B cell (primary cell): ENCODE results near the gene ZWILCH. TPM values are rescaled to one million over a fixed set of nuclear protein-coding genes. Genes with fewer than 3 reads are reported as not detected.

Source experiments
- ATAC-seq: fragments of 200-7000 bp; cut with Tn5 transposase; one replicate; pipeline ENCODE4 v1.10.0; 2021; ENCODE audit warnings: low read depth, mild to moderate bottlenecking, moderate number of reproducible peaks, moderate library complexity
- CTCF ChIA-PET: fragments of 350-600 bp; sonication (Branson Sonifier 250); formaldehyde crosslinking; loops from one replicate; lab custom pipeline; 2021; ENCODE audit warnings: antibody characterized with exemption, inconsistent platforms; lab: Charles Lee
- POLR2A ChIA-PET: fragments of 350-600 bp; sonication (Branson Sonifier 250); formaldehyde crosslinking; loops from one replicate; lab custom pipeline; 2021; ENCODE audit warnings: antibody characterized with exemption; lab: Charles Lee
- DNase-seq: peaks from one replicate; pipeline ENCODE4 v3.0.0; 2013
- H2AFZ ChIP-seq: 2 replicates; pipeline ENCODE4 v1.6.1; 2012; ENCODE audit warnings: mild to moderate bottlenecking, low read depth, low read length; ENCODE audit not compliant: insufficient read depth, poor library complexity, severe bottlenecking
- H3K27ac ChIP-seq, 2 donors: 1 replicate in 1 of 2; 2 replicates in 1 of 2; pipeline ENCODE4 v1.5.1; 2012 to 2013; ENCODE audit warnings: low read length in 2 of 2, mild to moderate bottlenecking in 2 of 2, moderate library complexity in 1 of 2
- H3K27me3 ChIP-seq, 4 experiments: fragments of 200-600 bp in 1 of 4; sonication (generic) in 1 of 4; replicated peaks in 1 of 4; 1 replicate in 2 of 4; 2 replicates in 2 of 4; pipeline versions ENCODE4 v1.6.1 to v1.7.0; 2013 to 2016; ENCODE audit warnings: low read length in 3 of 4, mild to moderate bottlenecking in 2 of 4, mixed read lengths in 1 of 4, moderate library complexity in 1 of 4; ENCODE audit not compliant: insufficient read depth in 4 of 4, control insufficient read depth in 3 of 4; ENCODE audit errors: control extremely low read depth in 1 of 4
- H3K36me3 ChIP-seq, 2 experiments: replicated peaks in 1 of 2; 1 replicate in 1 of 2; 2 replicates in 1 of 2; pipeline versions ENCODE4 v1.6.1 to v1.7.1; 2013; ENCODE audit warnings: low read length in 1 of 2; ENCODE audit not compliant: insufficient read depth in 2 of 2, control insufficient read depth in 1 of 2; ENCODE audit errors: control extremely low read depth in 1 of 2, extremely low read depth in 1 of 2
- H3K4me1 ChIP-seq, 2 donors: fragments of 200-600 bp in 1 of 2; sonication (generic) in 1 of 2; 1 replicate in 1 of 2; 2 replicates in 1 of 2; pipeline versions ENCODE4 v1.5.1 to v1.6.1; 2013 to 2017; ENCODE audit warnings: low read length in 2 of 2; ENCODE audit not compliant: control insufficient read depth in 2 of 2, insufficient read depth in 2 of 2
- H3K4me2 ChIP-seq: replicated peaks from 2 replicates; pipeline ENCODE3; 2012; ENCODE audit warnings: mild to moderate bottlenecking, low read depth, low read length; ENCODE audit not compliant: poor library complexity, severe bottlenecking
- H3K4me3 ChIP-seq, 5 experiments: fragments of 200-600 bp in 1 of 5; sonication (generic) in 1 of 5; 1 replicate in 3 of 5; 2 replicates in 2 of 5; pipeline versions ENCODE4 v1.5.1 to v1.7.0; 2011 to 2016; ENCODE audit warnings: low read length in 4 of 5, mild to moderate bottlenecking in 4 of 5, low read depth in 2 of 5, control low read depth in 1 of 5, moderate library complexity in 1 of 5; ENCODE audit not compliant: insufficient read depth in 1 of 5; ENCODE audit errors: control extremely low read depth in 1 of 5, extremely low read depth in 1 of 5
- H3K79me2 ChIP-seq: fragments of 200-600 bp; sonication (generic); one replicate; pipeline ENCODE4 v1.6.0; 2016; ENCODE audit warnings: low read length; ENCODE audit not compliant: control insufficient read depth, insufficient read depth
- H3K9ac ChIP-seq: fragments of 200-600 bp; sonication (generic); 2 replicates; pipeline ENCODE4 v1.6.1; 2017; ENCODE audit warnings: mild to moderate bottlenecking, low read length, moderate library complexity
- H3K9me3 ChIP-seq, 3 donors: one replicate each; pipeline versions ENCODE4 v1.6.1 to v1.7.1; 2013; ENCODE audit warnings: low read length in 2 of 3; ENCODE audit not compliant: control insufficient read depth in 2 of 3, insufficient read depth in 1 of 3; ENCODE audit errors: control extremely low read depth in 1 of 3
- H4K20me1 ChIP-seq: 2 replicates; pipeline ENCODE4 v1.6.0; 2012; ENCODE audit warnings: mild to moderate bottlenecking, low read length; ENCODE audit not compliant: insufficient read depth, control insufficient read depth, poor library complexity, severe bottlenecking
- H3K27ac Mint-ChIP-seq: one replicate; pipeline ENCODE4 v1.8.0; 2021; ENCODE audit warnings: mixed read lengths
- H3K27me3 Mint-ChIP-seq: one replicate; pipeline ENCODE4 v1.8.0; 2021; ENCODE audit warnings: mixed read lengths
- H3K4me1 Mint-ChIP-seq: one replicate; pipeline ENCODE4 v1.8.0; 2021; ENCODE audit warnings: mixed read lengths
- H3K4me3 Mint-ChIP-seq: one replicate; pipeline ENCODE4 v1.8.0; 2021; ENCODE audit warnings: mixed read lengths
- H3K9me3 Mint-ChIP-seq: one replicate; pipeline ENCODE4 v1.8.0; 2022; ENCODE audit warnings: mixed read lengths; ENCODE audit not compliant: insufficient read depth
- EZH2 ChIP-seq: IDR thresholded peaks from 2 replicates; pipeline ENCODE4 v1.6.1; 2012; ENCODE audit warnings: borderline replicate concordance, low read depth, mild to moderate bottlenecking, moderate library complexity, low read length; ENCODE audit not compliant: insufficient read depth, poor library complexity, severe bottlenecking
- WGBS: methylation state at CpG from one replicate; pipeline ENCODE4 v1.1.5; 2013; ENCODE audit warnings: missing lambda C conversion rate; ENCODE audit not compliant: insufficient coverage; 5-methylcytosine and 5-hydroxymethylcytosine counted together
- intact Hi-C: fragments of 100-400 bp; cut with micrococcal nuclease; formaldehyde crosslinking; loops from one replicate; pipeline ENCODE4 v1.10.0; 2022
- polyA plus RNA-seq: library from polyadenylated mRNA; depleted of rRNA; stranded (reverse); fragments of >200 nt; gene quantifications from 2 replicates; pipeline ENCODE4 v1.2.3, GENCODE V29; 2012
- total RNA-seq, 2 donors: library from RNA; stranded (reverse); fragments of 120-200 nt in 1 of 2; gene quantifications; 1 replicate in 1 of 2; 2 replicates in 1 of 2; pipeline versions ENCODE4 v1.2.3 to v1.2.4, GENCODE V29; 2013 to 2022
- TF ChIP-seq, protein P1 (sequence below): fragments of 200-600 bp; IDR thresholded peaks from one replicate; pipeline ENCODE4 v1.8.0; 2022; ENCODE audit warnings: antibody characterized with exemption, mild to moderate bottlenecking

The ZWILCH gene
- total and polyA plus RNA-seq, 2 donors (not counting 1 experiment from before 2014, with no cell fraction given) = 2.8 to 11.3 TPM

DNA sequence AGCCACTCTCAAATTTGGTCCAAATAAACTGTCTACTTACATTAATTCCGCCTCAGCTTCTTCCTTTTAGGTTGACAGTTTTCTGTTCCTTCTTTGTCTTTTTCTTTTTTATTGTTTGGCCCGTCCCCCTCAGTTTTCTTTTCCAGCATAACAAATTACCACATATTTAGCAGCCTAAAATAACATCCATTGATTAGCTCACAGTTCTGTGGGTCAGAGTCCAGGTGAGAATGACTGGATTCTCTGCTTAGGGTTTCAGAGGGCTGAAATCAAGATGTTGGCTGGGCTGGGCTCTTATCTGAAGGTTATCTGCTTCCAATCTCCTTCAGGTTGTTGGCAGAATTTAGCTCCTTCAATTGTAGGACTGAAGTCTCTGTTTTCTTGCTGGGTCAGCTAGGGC lies 85.3 kb downstream of the ZWILCH start:
- POLR2A ChIA-PET = no interaction called here
- no peak for TF ChIP-seq EZH2
- TF ChIP-seq, protein P1, sequence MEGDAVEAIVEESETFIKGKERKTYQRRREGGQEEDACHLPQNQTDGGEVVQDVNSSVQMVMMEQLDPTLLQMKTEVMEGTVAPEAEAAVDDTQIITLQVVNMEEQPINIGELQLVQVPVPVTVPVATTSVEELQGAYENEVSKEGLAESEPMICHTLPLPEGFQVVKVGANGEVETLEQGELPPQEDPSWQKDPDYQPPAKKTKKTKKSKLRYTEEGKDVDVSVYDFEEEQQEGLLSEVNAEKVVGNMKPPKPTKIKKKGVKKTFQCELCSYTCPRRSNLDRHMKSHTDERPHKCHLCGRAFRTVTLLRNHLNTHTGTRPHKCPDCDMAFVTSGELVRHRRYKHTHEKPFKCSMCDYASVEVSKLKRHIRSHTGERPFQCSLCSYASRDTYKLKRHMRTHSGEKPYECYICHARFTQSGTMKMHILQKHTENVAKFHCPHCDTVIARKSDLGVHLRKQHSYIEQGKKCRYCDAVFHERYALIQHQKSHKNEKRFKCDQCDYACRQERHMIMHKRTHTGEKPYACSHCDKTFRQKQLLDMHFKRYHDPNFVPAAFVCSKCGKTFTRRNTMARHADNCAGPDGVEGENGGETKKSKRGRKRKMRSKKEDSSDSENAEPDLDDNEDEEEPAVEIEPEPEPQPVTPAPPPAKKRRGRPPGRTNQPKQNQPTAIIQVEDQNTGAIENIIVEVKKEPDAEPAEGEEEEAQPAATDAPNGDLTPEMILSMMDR = no peak
- intact Hi-C loops = no loop called here
- CTCF ChIA-PET = interaction anchor here (1.8 kb wide), 1 partner anchor 28 kb away, joined by 4 read pairs; no protein-coding TSS in a partner anchor
- Histone ChIP-seq H3K27ac (no peak overlapping the region), H4K20me1 (no peaks in the 10 kb centered on the region), H2AFZ (no peak overlapping the region), H3K36me3 (no peaks in the 10 kb centered on the region), H3K27me3 (peaks cover 0 to 19% (median 6%) of the 10 kb centered on the region in 4 experiments), H3K9me3 (peaks cover 0 to 8% (median 0%) of the 10 kb centered on the region in 3 donors), H3K79me2 (no peaks in the 10 kb centered on the region), H3K4me1 (no peaks in the 10 kb centered on the region), H3K4me2 (no peak overlapping the region), H3K4me3 (no peak overlapping the region), H3K9ac (no peak overlapping the region)
- no peak for DNase-seq
- Mint-ChIP-seq H3K27me3 (peaks cover 16% of the 10 kb centered on the region), H3K9me3 (no peaks in the 10 kb centered on the region), H3K4me1 (no peaks in the 10 kb centered on the region), H3K4me3 (no peak overlapping the region), H3K27ac (no peak overlapping the region)
- no peak for ATAC-seq
- WGBS = no CpG with 5 or more reads among the region's 2 CpGs

DNA sequence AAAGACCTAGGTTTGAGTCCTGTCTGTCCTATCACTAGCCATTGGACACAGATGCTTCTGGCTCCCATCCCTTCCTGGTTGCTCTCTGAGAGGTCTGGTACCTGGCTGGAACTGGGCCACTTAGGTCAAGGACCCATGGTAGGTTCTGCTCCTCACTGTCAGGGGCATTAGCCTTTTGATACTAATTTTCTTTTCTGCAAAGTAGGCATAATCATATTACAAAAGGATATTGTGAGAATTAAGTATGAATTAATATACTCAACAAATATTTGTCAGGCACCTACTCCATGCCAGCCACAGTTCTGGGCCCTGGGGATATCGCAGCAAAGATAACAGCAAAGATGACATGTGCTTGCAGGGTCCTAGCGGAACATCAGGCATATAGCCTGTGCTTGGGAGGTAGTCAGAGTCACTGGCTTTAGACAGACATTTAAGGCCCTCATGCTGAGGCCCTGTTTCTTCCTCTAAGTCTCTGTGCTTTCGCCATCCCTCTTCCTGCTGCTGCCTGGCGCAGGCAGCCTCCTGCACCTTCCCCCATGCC lies 86.3 kb downstream of the ZWILCH start:
- Histone ChIP-seq H4K20me1 (no peaks in the 10 kb centered on the region), H3K4me1 (no peaks in the 10 kb centered on the region), H3K27ac (no peak overlapping the region), H3K9ac (no peak overlapping the region), H3K79me2 (no peaks in the 10 kb centered on the region), H3K36me3 (no peaks in the 10 kb centered on the region), H3K4me3 (no peak overlapping the region), H3K27me3 (peaks cover 0 to 14% (median 6%) of the 10 kb centered on the region in 4 experiments), H3K9me3 (peaks cover 0 to 8% (median 0%) of the 10 kb centered on the region in 3 donors), H3K4me2 (no peak overlapping the region), H2AFZ (no peak overlapping the region)
- DNase-seq (no peak), ATAC-seq (no peak)
- no peak overlapping the region for H3K4me3 Mint-ChIP-seq
- H3K9me3 Mint-ChIP-seq = no peaks in the 10 kb centered on the region
- ChIA-PET CTCF (no interaction called here), POLR2A (no interaction called here)
- intact Hi-C loops = no loop called here
- TF ChIP-seq EZH2 = no peak
- TF ChIP-seq, protein P1 = no peak
- WGBS = 98% methylated on average over 4 of the region's 4 CpGs
- H3K27ac Mint-ChIP-seq = no peak overlapping the region
- peaks cover 13% of the 10 kb centered on the region for H3K27me3 Mint-ChIP-seq
- H3K4me1 Mint-ChIP-seq = no peaks in the 10 kb centered on the region
